Thyroid gland (tissue), 4 donors: Measurements from ENCODE around the gene NFE2L2.
"Not testable (repeated sequence)": the region's sequence is repeated elsewhere in the genome, so short reads cannot be mapped to it uniquely, and the experiment has no call there.

Experiments
- POLR2A ChIP-seq, 2 donors: fragments of 450-650 bp; IDR thresholded peaks; one replicate each; pipeline ENCODE4 v1.6.1; 2017; ENCODE audit warnings: antibody characterized with exemption in 2 of 2, mild to moderate bottlenecking in 2 of 2, moderate library complexity in 1 of 2
- TF ChIP-seq, protein P1 (sequence below), 6 experiments: fragments of 200-600 bp in 3 of 6; fragments of 450-650 bp in 3 of 6; sonication (generic) in 3 of 6; IDR thresholded peaks; one replicate each; pipeline ENCODE4 v1.5.1; 2016 to 2019; ENCODE audit warnings: antibody characterized with exemption in 6 of 6, mild to moderate bottlenecking in 2 of 6, inconsistent platforms in 1 of 6, moderate library complexity in 1 of 6

DNA sequence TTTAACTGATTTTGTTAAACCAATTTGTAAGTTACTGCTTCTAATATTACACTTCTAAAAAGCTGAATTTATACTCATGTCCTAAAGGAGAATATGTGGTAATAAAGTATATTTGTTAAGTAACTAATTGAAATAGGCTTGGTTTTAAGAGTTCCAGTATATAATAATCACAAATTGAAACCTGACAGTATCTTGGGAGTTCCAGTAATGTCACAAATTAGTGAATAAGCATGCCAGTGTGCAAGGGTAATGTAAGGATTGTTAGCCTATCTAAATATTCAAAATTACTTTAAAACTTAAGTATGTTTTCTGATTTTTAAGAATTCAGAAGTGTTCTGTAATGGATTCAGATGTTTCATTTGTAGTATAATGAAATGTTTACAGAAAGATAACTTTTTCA lies 41.1 kb downstream of the NFE2L2 start:
- TF ChIP-seq, protein P1, sequence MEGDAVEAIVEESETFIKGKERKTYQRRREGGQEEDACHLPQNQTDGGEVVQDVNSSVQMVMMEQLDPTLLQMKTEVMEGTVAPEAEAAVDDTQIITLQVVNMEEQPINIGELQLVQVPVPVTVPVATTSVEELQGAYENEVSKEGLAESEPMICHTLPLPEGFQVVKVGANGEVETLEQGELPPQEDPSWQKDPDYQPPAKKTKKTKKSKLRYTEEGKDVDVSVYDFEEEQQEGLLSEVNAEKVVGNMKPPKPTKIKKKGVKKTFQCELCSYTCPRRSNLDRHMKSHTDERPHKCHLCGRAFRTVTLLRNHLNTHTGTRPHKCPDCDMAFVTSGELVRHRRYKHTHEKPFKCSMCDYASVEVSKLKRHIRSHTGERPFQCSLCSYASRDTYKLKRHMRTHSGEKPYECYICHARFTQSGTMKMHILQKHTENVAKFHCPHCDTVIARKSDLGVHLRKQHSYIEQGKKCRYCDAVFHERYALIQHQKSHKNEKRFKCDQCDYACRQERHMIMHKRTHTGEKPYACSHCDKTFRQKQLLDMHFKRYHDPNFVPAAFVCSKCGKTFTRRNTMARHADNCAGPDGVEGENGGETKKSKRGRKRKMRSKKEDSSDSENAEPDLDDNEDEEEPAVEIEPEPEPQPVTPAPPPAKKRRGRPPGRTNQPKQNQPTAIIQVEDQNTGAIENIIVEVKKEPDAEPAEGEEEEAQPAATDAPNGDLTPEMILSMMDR (IDR thresholded peaks at IDR 0.05): not testable (repeated sequence)
- not testable (repeated sequence) for TF ChIP-seq POLR2A (IDR thresholded peaks at IDR 0.05)
